NCI-H446 treated with DMSO at 0.1 percent for 48 hours (cell line): Measurements from ENCODE around the gene PARVB.
"Not testable (repeated sequence)": the region's sequence is repeated elsewhere in the genome, so short reads cannot be mapped to it uniquely, and the experiment has no call there.

ENCODE experiments used
- DNase-seq: peaks from one replicate; lab custom pipeline; 2025; lab: John Stamatoyannopoulos, UW

Gene PARVB

GRCh38 chr22:43998679-43999264 is 25.3 kb upstream of the PARVB start:
- DNase-seq: no peak

GRCh38 chr22:43999378-43999777 is 24.7 kb upstream of the PARVB start:
- no peak for DNase-seq

- DNase-seq: no peak
Observed at GRCh38 chr22:44000123-44000522, 24.0 kb upstream of the PARVB start.

- no peak for DNase-seq
Observed at GRCh38 chr22:44001521-44001920, 22.6 kb upstream of the PARVB start.

GRCh38 chr22:44002324-44002723 is 21.8 kb upstream of the PARVB start:
- DNase-seq: no peak

- DNase-seq: no peak
Observed at GRCh38 chr22:44002997-44003396, 21.1 kb upstream of the PARVB start.

GRCh38 chr22:44003405-44004103 is 20.5 kb upstream of the PARVB start:
- DNase-seq: no peak

- DNase-seq: no peak
Observed at GRCh38 chr22:44004104-44004460, 20.0 kb upstream of the PARVB start.

- DNase-seq: no peak
Observed at GRCh38 chr22:44005524-44005923, 18.6 kb upstream of the PARVB start.

- DNase-seq: no peak
Observed at GRCh38 chr22:44012162-44012561, 11.9 kb upstream of the PARVB start.

GRCh38 chr22:44012591-44012990 is 11.5 kb upstream of the PARVB start:
- no peak for DNase-seq

GRCh38 chr22:44014241-44014640 is 9.9 kb upstream of the PARVB start:
- DNase-seq: no peak

- DNase-seq: not testable (repeated sequence)
Observed at GRCh38 chr22:44016586-44016985, 7.5 kb upstream of the PARVB start.

- DNase-seq: no peak
Observed at GRCh38 chr22:44018594-44018993, 5.5 kb upstream of the PARVB start.

- DNase-seq: no peak
Observed at GRCh38 chr22:44019416-44019815, 4.7 kb upstream of the PARVB start.

GRCh38 chr22:44019846-44020245 is 4.3 kb upstream of the PARVB start:
- no peak for DNase-seq

GRCh38 chr22:44020981-44021380 is 3.1 kb upstream of the PARVB start:
- DNase-seq: no peak

GRCh38 chr22:44023404-44024287 is 456 bp upstream of the PARVB start:
- DNase-seq: no peak

GRCh38 chr22:44025171-44026065 is 1.3 kb downstream of the PARVB start:
- no peak for DNase-seq

- no peak for DNase-seq
Observed at GRCh38 chr22:44026066-44026629, 2.0 kb downstream of the PARVB start.

GRCh38 chr22:44026630-44027511 is 2.8 kb downstream of the PARVB start:
- no peak for DNase-seq
